H1 (cell line): Measurements from ENCODE around the gene TAS2R40. TPM values are rescaled to one million over a fixed set of nuclear protein-coding genes. Genes with fewer than 3 reads are reported as not detected.
"Not testable (repeated sequence)": the region's sequence is repeated elsewhere in the genome, so short reads cannot be mapped to it uniquely, and the experiment has no call there.

ENCODE experiments used
- CTCF ChIA-PET: fragments of 300-600 bp; sonication (Branson Sonifier 250); formaldehyde crosslinking; loops from one replicate; lab custom pipeline; 2021; ENCODE audit not compliant: partially characterized antibody; lab: Charles Lee
- POLR2A ChIA-PET: fragments of 300-600 bp; sonication (Branson Sonifier 250); formaldehyde crosslinking; loops from one replicate; lab custom pipeline; 2021; ENCODE audit warnings: inconsistent platforms; ENCODE audit not compliant: partially characterized antibody; lab: Charles Lee
- DNase-seq, 2 experiments: peaks; one replicate each; pipeline versions ENCODE4 v3.0.0 to v3.0.0-alpha.2; 2010 to 2022; ENCODE audit warnings: low spot score in 2 of 2, low read depth in 1 of 2, mixed read lengths in 1 of 2
- FAIRE-seq: peaks from 2 replicates; lab custom pipeline; 2011; peaks lifted over from hg19 to GRCh38; lab: Jason Lieb, UNC
- H2AFZ ChIP-seq: 2 replicates; pipeline ENCODE4 v1.8.1; 2012; ENCODE audit warnings: low read length, inconsistent platforms
- H2AK5ac ChIP-seq: 2 replicates; pipeline ENCODE4 v1.6.1; 2013; ENCODE audit warnings: low read depth, low read length
- H2BK120ac ChIP-seq: replicated peaks from 2 replicates; pipeline ENCODE3; 2013; ENCODE audit warnings: low read depth, low read length, inconsistent platforms
- H2BK12ac ChIP-seq: 2 replicates; pipeline ENCODE4 v1.6.1; 2013; ENCODE audit warnings: low read depth, low read length
- H2BK15ac ChIP-seq: 2 replicates; pipeline ENCODE4 v1.6.1; 2013; ENCODE audit warnings: low read length
- H2BK20ac ChIP-seq: 2 replicates; pipeline ENCODE4 v1.6.1; 2013; ENCODE audit warnings: low read length
- H2BK5ac ChIP-seq: 2 replicates; pipeline ENCODE4 v1.6.1; 2013; ENCODE audit warnings: low read depth, low read length
- H3K14ac ChIP-seq: 2 replicates; pipeline ENCODE4 v1.6.1; 2013; ENCODE audit warnings: inconsistent platforms; ENCODE audit not compliant: insufficient read length
- H3K18ac ChIP-seq: 2 replicates; pipeline ENCODE4 v1.6.1; 2013; ENCODE audit warnings: low read length; ENCODE audit errors: extremely low read depth
- H3K23ac ChIP-seq: 2 replicates; pipeline ENCODE4 v1.6.1; 2013; ENCODE audit warnings: inconsistent platforms; ENCODE audit not compliant: insufficient read length
- H3K23me2 ChIP-seq: 2 replicates; pipeline ENCODE4 v1.6.1; 2013; ENCODE audit warnings: low read depth, low read length
- H3K27ac ChIP-seq: 2 replicates; pipeline ENCODE4 v1.6.1; 2011; ENCODE audit warnings: low read depth, low read length, inconsistent platforms
- H3K27me3 ChIP-seq, 4 experiments: replicated peaks in 1 of 4; 1 replicate in 1 of 4; 2 replicates in 3 of 4; pipeline versions ENCODE4 v1.6.1 to v1.8.1; 2011 to 2013; ENCODE audit warnings: low read length in 3 of 4, mild to moderate bottlenecking in 3 of 4, inconsistent platforms in 2 of 4, mixed read lengths in 2 of 4, moderate library complexity in 1 of 4; ENCODE audit not compliant: control insufficient read depth in 3 of 4, insufficient read depth in 3 of 4; ENCODE audit errors: extremely low read depth in 1 of 4
- H3K36me3 ChIP-seq, 4 experiments: 2 replicates each; pipeline versions ENCODE4 v1.6.1 to v1.8.1; 2011 to 2013; ENCODE audit warnings: mild to moderate bottlenecking in 4 of 4, low read length in 3 of 4, moderate library complexity in 2 of 4, control low read depth in 1 of 4, inconsistent platforms in 1 of 4; ENCODE audit not compliant: insufficient read depth in 4 of 4, control insufficient read depth in 2 of 4
- H3K4ac ChIP-seq: replicated peaks from 2 replicates; pipeline ENCODE3; 2013; ENCODE audit warnings: low read length, low read depth, mixed read lengths, inconsistent platforms; ENCODE audit not compliant: insufficient read length
- H3K4me1 ChIP-seq, 4 experiments: replicated peaks in 1 of 4; 1 replicate in 1 of 4; 2 replicates in 3 of 4; pipeline versions ENCODE4 v1.6.1 to v1.8.1; 2011 to 2013; ENCODE audit warnings: low read length in 3 of 4, inconsistent platforms in 2 of 4, mixed read lengths in 1 of 4; ENCODE audit not compliant: insufficient read depth in 4 of 4, control insufficient read depth in 3 of 4
- H3K4me2 ChIP-seq, 2 experiments: 2 replicates each; pipeline versions ENCODE4 v1.6.1 to v1.8.1; 2011 to 2013; ENCODE audit warnings: low read depth in 2 of 2, low read length in 2 of 2, control low read depth in 1 of 2, inconsistent platforms in 1 of 2, mild to moderate bottlenecking in 1 of 2; ENCODE audit not compliant: insufficient read depth in 1 of 2
- H3K4me3 ChIP-seq, 4 experiments: fragments of 200-600, 300-600 bp in 1 of 4; sonication (generic), shearing (Covaris generic), sonication (Bioruptor Twin) in 1 of 4; 2 replicates each; pipeline versions ENCODE4 v1.5.1 to v1.8.1; 2011 to 2016; ENCODE audit warnings: low read length in 4 of 4, low read depth in 3 of 4, control low read depth in 2 of 4, inconsistent platforms in 2 of 4, mild to moderate bottlenecking in 2 of 4, mixed read lengths in 1 of 4, moderate library complexity in 1 of 4; ENCODE audit not compliant: insufficient read depth in 2 of 4; ENCODE audit errors: extremely low read depth in 1 of 4
- H3K56ac ChIP-seq: replicated peaks from 2 replicates; pipeline ENCODE3; 2013; ENCODE audit warnings: low read depth, mild to moderate bottlenecking, mixed read lengths, low read length, inconsistent platforms; ENCODE audit not compliant: insufficient read length
- H3K79me1 ChIP-seq: 2 replicates; pipeline ENCODE4 v1.6.1; 2013; ENCODE audit warnings: low read depth, low read length, control low read depth
- H3K79me2 ChIP-seq, 2 experiments: 2 replicates each; pipeline versions ENCODE4 v1.6.1 to v1.8.1; 2012 to 2013; ENCODE audit warnings: low read length in 2 of 2, mild to moderate bottlenecking in 2 of 2, inconsistent platforms in 1 of 2; ENCODE audit not compliant: insufficient read depth in 2 of 2, control insufficient read depth in 1 of 2
- H3K9ac ChIP-seq, 4 experiments: replicated peaks in 1 of 4; 1 replicate in 1 of 4; 2 replicates in 3 of 4; pipeline versions ENCODE4 v1.6.1 to v1.8.1; 2011 to 2013; ENCODE audit warnings: low read depth in 3 of 4, low read length in 3 of 4, control low read depth in 2 of 4, mild to moderate bottlenecking in 2 of 4, moderate library complexity in 2 of 4, inconsistent platforms in 1 of 4; ENCODE audit errors: extremely low read depth in 1 of 4
- H3K9me3 ChIP-seq, 2 experiments: 2 replicates each; pipeline versions ENCODE4 v1.6.1 to v1.8.1; 2012 to 2013; ENCODE audit warnings: mild to moderate bottlenecking in 2 of 2, moderate library complexity in 2 of 2, control low read depth in 1 of 2, inconsistent platforms in 1 of 2, low read depth in 1 of 2, low read length in 1 of 2, mixed read lengths in 1 of 2; ENCODE audit not compliant: insufficient read depth in 2 of 2
- H4K20me1 ChIP-seq, 2 experiments: replicated peaks in 1 of 2; 2 replicates each; pipeline versions ENCODE3 to v1.8.1; 2011 to 2013; ENCODE audit warnings: inconsistent platforms in 2 of 2, low read length in 2 of 2, mild to moderate bottlenecking in 1 of 2; ENCODE audit not compliant: insufficient read depth in 2 of 2, control insufficient read depth in 1 of 2
- H4K5ac ChIP-seq: 2 replicates; pipeline ENCODE4 v1.6.1; 2013; ENCODE audit warnings: low read length, low read depth, mixed read lengths, inconsistent platforms; ENCODE audit not compliant: insufficient read length
- H4K8ac ChIP-seq: 2 replicates; pipeline ENCODE4 v1.8.0; 2013; ENCODE audit warnings: mild to moderate bottlenecking, moderate library complexity, low read length, inconsistent platforms; ENCODE audit not compliant: insufficient read depth; ENCODE audit errors: extremely low read depth
- H4K91ac ChIP-seq: replicated peaks from 2 replicates; pipeline ENCODE3; 2013; ENCODE audit warnings: low read length, mixed read lengths, inconsistent platforms; ENCODE audit not compliant: insufficient read length
- WGBS, 2 experiments: shearing (Covaris generic) in 1 of 2; methylation state at CpG; one replicate each; pipeline versions ENCODE4 v1.1.6 to v1.1.7; 2013 to 2015; ENCODE audit warnings: low lambda C conversion rate in 2 of 2, mixed read lengths in 2 of 2, inconsistent platforms in 1 of 2, low coverage in 1 of 2, missing lambda C conversion rate in 1 of 2; ENCODE audit not compliant: insufficient replicate concordance in 2 of 2, insufficient coverage in 1 of 2, insufficient read length in 1 of 2; ENCODE audit errors: extremely low coverage in 1 of 2, missing lambda C conversion rate in 1 of 2; 5-methylcytosine and 5-hydroxymethylcytosine counted together
- polyA plus RNA-seq, 7 experiments: library from polyadenylated mRNA; depleted of rRNA in 3 of 7; stranded (reverse) in 5 of 7; unstranded in 2 of 7; fragments of >200 nt in 5 of 7; fragments of 200-250 nt in 2 of 7; gene quantifications; 1 replicate in 5 of 7; 2 replicates in 1 of 7; 4 replicates in 1 of 7; pipeline versions ENCODE4 v1.2.1 to v1.2.3, GENCODE V29; 2011 to 2013; ENCODE audit warnings: missing spikeins in 2 of 7, mixed read lengths in 2 of 7
- total RNA-seq: library from RNA; stranded (reverse); fragmentation: NEBNext Ultra II Directional; extraction: Animal tissue kit (Norgen Biotek cat#: 25700); gene quantifications from 2 replicates; pipeline ENCODE4 v1.2.1, GENCODE V29; 2021

Gene TAS2R40
- total and polyA plus RNA-seq, 2 of the 8 experiments (the other 6 are each of a cell fraction or from before 2014, with no cell fraction given) = not detected

DNA sequence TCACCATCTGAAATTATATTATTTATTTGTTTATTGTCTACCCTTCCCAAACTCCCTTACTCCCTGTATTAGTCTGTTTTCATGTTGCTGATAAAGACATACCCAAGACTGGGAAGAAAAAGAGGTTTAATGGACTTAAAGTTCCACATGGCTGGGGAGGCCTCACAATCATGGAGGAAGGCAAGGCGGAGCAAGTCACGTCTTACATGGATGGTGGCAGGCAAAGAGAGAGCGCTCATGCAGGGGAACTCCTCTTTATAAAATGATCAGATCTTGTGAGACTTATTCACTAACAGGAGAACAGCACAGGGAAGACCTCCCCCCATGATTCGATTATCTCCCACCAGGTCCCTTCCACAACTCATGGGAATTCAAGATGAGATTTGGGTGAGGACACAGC is 8.4 kb upstream of the TAS2R40 start:
- POLR2A ChIA-PET, H4K5ac ChIP-seq, FAIRE-seq, H3K23me2 ChIP-seq, H3K23ac ChIP-seq, H4K91ac ChIP-seq, H3K27ac ChIP-seq, H3K18ac ChIP-seq, H2AK5ac ChIP-seq, H3K4me2 ChIP-seq, H2BK15ac ChIP-seq, H3K9ac ChIP-seq, H3K4me1 ChIP-seq, H2BK5ac ChIP-seq, DNase-seq, H3K4ac ChIP-seq, H3K79me2 ChIP-seq, H2BK12ac ChIP-seq, H3K9me3 ChIP-seq, H2BK120ac ChIP-seq, H3K56ac ChIP-seq, H3K4me3 ChIP-seq, H4K20me1 ChIP-seq, H2BK20ac ChIP-seq, H3K36me3 ChIP-seq, H3K79me1 ChIP-seq, H3K27me3 ChIP-seq, H2AFZ ChIP-seq, H3K14ac ChIP-seq, H4K8ac ChIP-seq: not testable (repeated sequence)
- 89% methylated on average over 4 of the region's 4 CpGs; no CpG with 5 or more reads in 1 of the 2 experiments for WGBS, 2 experiments
- CTCF ChIA-PET = interaction anchor here (0.6 to 11.2 kb wide), 7 partner anchors 10 to 313 kb away, joined by 3 to 480 read pairs (median 12); no protein-coding TSS in a partner anchor
